IPS-NIHi7 (cell line): ENCODE results near the gene SLC25A48.
"Not testable (repeated sequence)": the region's sequence is repeated elsewhere in the genome, so short reads cannot be mapped to it uniquely, and the experiment has no call there.

Experiments
- DNase-seq: peaks from one replicate; pipeline ENCODE4 v3.0.0; 2012; ENCODE audit warnings: mixed read lengths; ENCODE audit errors: extremely low spot score

Gene SLC25A48

DNA sequence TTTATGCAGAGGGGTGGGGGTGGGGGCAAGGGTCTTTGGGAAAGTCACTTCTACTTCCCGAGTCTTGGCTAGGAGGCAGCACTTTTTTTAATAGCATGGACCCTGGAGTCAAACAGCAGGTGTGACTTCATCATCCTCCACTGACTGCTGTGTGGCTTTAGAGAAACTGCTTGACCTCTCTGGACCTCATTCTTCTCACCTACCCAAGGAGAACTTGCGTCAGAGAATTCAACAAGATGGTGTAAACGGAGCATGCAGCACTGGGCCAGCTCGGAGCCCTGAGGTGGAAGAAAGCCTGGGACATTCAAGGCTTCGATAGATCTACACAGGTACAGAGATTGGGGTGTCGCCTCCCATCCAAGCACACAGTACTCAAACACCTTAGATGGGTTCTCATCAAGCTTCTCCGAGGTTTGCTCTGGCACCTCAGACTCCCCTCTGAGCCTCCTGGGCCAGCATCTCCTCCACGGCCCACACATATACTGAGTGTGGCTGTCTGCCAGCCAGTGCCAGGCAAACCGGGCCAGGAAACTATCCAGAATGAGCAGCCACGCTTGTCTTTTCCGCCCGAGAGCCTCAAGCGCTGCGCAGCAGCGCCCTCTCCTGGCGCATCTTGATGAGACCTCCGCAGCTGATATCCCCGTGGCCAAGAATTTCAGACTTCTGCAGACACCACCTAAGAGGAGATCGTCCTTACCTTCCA, 4.6 kb upstream of the SLC25A48 start:
- peak; percentile 65 for DNase-seq

DNA sequence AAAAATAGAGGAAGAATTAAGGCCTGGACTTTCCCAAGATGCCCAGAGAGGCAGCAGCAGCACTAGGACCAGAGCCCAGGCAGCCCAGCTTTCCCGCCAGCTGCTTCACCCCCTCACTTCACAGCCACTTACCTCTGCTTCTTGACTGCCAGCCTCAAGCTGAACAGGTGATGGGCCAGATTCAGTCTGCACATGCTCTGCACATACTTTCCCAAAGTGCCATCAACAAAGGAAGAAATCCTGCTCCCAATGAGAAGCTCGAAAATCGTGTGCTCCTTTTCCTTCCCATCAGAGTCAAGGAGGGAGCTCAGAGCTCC, 4.1 kb upstream of the SLC25A48 start:
- no peak for DNase-seq

DNA sequence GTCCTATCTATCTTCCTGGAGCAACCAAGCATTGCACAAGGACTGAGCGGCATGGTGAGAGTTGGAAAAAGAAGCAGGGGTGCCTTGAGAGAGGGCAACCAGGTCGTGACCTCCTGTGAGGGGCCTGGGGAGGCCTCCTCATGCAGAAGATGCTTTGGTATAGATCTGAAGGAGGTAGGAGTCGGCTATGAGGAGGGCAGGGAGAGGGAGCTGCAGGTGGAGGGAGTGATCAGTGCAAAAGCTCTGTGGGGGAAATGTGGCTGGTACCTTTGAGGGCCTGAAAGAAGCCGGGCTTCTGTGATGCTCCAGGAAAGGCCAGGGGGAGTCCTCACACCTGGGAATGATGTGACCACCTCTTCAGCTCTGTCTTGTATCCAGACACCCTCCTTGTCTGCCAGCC, 3.6 kb upstream of the SLC25A48 start:
- DNase-seq = no peak

GRCh38 chr5:135831439-135831838, 3.0 kb upstream of the SLC25A48 start:
- DNase-seq = no peak

GRCh38 chr5:135831851-135832555, 2.5 kb upstream of the SLC25A48 start:
- no peak for DNase-seq

- no peak for DNase-seq
Measured at GRCh38 chr5:135832941-135833920, 1.2 kb upstream of the SLC25A48 start.

DNA sequence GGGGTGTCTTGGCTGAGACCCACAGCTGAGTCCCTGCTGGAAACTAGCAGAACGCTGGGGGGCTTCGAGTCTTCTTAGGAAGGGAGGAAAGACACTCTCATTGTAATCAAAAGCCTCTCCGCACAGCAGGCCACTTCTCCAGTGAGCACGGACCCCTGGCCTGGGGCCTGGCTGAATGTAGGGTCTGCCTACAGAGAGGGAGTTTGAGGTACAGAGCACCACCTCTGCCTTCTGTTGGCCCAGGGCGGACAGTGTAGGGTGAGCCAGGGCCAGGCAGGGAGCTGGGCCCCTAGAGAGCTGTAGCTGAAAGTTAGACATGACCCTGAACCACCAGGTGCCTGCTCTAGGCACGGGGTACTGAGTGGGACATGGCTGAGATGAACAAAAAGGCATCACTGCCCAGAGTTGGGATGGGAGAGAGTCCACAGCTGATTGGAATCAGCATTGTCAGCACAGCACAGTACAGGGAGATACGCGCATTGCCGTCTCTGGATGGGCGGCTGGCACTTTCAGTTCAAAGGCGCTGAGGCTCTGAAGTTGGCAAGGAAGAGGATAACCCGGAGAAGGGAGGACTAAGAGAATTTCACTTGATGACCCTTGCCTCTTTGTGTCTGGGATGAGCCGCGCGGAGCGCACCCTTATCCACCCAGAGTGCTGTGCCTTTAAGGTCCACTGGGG, 363 bp upstream of the SLC25A48 start:
- DNase-seq = no peak

DNA sequence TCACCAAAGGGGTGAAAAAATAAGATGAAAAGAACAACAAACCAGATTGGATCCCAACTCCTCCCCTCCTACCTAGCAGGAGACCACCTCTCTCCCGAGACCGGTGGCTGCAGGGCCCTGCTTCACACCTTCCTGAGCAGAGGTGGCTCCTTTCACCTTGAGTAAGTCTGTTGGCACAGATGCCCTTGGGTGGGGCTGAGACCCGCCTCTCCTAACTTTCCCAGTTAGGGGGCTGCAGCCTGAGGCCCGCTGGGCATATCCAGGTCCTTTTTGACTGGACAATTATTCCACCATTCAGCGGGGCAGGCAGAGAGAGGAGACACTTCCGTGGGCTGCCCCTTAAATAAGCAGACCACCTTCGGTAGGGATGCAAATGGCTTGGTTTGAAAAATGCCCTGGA, 1.3 kb downstream of the SLC25A48 start:
- DNase-seq = no peak

GRCh38 chr5:135838395-135838794, 3.9 kb downstream of the SLC25A48 start:
- not testable (repeated sequence) for DNase-seq

- DNase-seq = no peak
Measured at GRCh38 chr5:135839566-135839965, 5.1 kb downstream of the SLC25A48 start.

GRCh38 chr5:135840959-135841358, 6.5 kb downstream of the SLC25A48 start:
- no peak for DNase-seq

DNA sequence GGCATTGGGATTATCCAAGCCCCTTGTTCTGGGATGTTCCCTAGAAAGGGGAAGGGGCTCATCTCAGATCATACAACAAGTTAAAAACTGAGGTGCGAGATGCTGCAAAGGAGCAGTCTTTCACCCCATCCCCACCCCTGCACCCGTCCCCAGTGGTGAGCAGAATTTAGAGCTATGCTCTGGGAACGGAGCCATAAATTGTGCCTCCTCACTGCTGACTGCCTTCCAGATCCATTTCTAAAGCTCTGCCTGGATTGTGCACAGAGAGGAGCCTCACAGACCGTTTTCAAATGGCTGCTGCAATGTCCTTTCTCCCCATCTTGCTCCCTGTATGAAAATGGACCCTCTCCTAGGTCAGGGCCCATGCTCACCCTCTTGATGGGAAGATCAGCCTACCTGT, 8.3 kb downstream of the SLC25A48 start:
- no peak for DNase-seq

GRCh38 chr5:135843571-135844337, 9.3 kb downstream of the SLC25A48 start:
- DNase-seq = no peak

DNA sequence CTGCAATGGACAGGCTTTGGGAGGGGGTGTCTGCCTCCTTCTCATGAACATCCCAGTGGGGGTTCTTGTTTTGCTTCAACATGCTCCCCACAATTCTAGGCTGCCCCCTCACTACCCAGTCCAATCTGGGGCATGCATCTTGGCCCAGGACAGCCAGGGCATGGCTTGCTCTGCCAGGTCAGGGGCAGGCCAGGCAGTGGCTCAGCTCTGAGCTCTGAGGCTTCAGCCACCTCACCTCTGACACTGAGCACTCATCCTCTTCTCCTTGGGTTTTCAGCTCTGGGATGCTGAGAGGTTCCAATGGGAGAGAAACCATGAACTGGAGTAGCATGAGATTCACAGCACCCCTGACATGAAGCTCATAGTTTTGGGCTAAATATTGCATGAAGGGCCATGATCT, 11.8 kb downstream of the SLC25A48 start:
- no peak for DNase-seq

- no peak for DNase-seq
Measured at GRCh38 chr5:135847976-135848375, 13.5 kb downstream of the SLC25A48 start.

- no peak for DNase-seq
Measured at GRCh38 chr5:135850231-135850630, 15.8 kb downstream of the SLC25A48 start.

DNA sequence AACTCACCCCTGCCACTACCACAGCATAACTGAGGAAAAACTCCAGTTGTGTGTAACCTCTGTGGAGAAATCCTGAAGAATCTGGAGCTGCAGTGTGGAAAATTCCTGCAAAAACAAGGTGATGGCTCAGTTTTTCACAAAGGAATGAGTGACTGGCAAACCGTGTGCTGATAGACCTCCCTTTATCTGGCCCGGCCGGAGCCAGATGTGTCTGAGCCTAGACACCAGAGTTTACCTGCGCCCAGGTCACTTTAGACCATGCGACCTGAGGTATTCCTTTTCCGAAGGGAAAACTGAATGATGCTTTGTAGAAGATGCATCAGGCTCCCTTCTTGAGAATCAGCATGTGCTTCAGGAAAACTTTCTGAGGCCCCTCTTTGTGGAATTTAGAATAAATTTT, 16.2 kb downstream of the SLC25A48 start:
- no peak for DNase-seq

GRCh38 chr5:135851186-135851914, 16.9 kb downstream of the SLC25A48 start:
- no peak for DNase-seq

GRCh38 chr5:135851915-135852845, 17.7 kb downstream of the SLC25A48 start:
- no peak for DNase-seq
